Activated B cell treated with CpG ODN at 0.5 μM for 24 hours (primary cell): ENCODE data around the gene OTUB1. TPM values are rescaled to one million over a fixed set of nuclear protein-coding genes. Genes with fewer than 3 reads are reported as not detected.

Experiments
- ATAC-seq: fragments of 200-7000 bp; cut with Tn5 transposase; one replicate; pipeline ENCODE4 v1.10.0; 2021; ENCODE audit warnings: low read depth, mild to moderate bottlenecking, moderate library complexity
- CTCF ChIA-PET: fragments of 350-600 bp; sonication (Branson Sonifier 250); formaldehyde crosslinking; loops from one replicate; lab custom pipeline; 2021; ENCODE audit warnings: antibody characterized with exemption; lab: Charles Lee
- POLR2A ChIA-PET: fragments of 350-600 bp; sonication (Branson Sonifier 250); formaldehyde crosslinking; loops from one replicate; lab custom pipeline; 2021; ENCODE audit warnings: antibody characterized with exemption; lab: Charles Lee
- DNase-seq: peaks from one replicate; pipeline ENCODE4 v3.0.0; 2022
- H3K27ac Mint-ChIP-seq: one replicate; pipeline ENCODE4 v1.8.0; 2020; ENCODE audit warnings: mixed read lengths
- H3K27me3 Mint-ChIP-seq: one replicate; pipeline ENCODE4 v1.8.0; 2021; ENCODE audit warnings: mixed read lengths
- H3K36me3 Mint-ChIP-seq: one replicate; pipeline ENCODE4 v1.8.0; 2021; ENCODE audit warnings: low read depth, mixed read lengths
- H3K4me1 Mint-ChIP-seq: one replicate; pipeline ENCODE4 v1.8.0; 2021; ENCODE audit warnings: mixed read lengths
- H3K4me3 Mint-ChIP-seq: one replicate; pipeline ENCODE4 v1.8.0; 2020; ENCODE audit warnings: mild to moderate bottlenecking, mixed read lengths
- H3K9me3 Mint-ChIP-seq: one replicate; pipeline ENCODE4 v1.8.0; 2020; ENCODE audit warnings: mixed read lengths
- intact Hi-C: fragments of 100-400 bp; cut with micrococcal nuclease; formaldehyde crosslinking; loops from one replicate; pipeline ENCODE4 v1.15.1; 2024
- total RNA-seq: library from RNA; stranded (reverse); gene quantifications from 2 replicates; pipeline ENCODE4 v1.2.3, GENCODE V29; 2022
- TF ChIP-seq, protein P1 (sequence below): fragments of 200-600 bp; IDR thresholded peaks from one replicate; pipeline ENCODE4 v1.8.0; 2022; ENCODE audit warnings: antibody characterized with exemption, mild to moderate bottlenecking

Gene OTUB1
- total RNA-seq, 1 donor from 2014 or later: 87.4 TPM

GRCh38 chr11:64010783-64011182 lies 24.5 kb downstream of the OTUB1 start:
- CTCF ChIA-PET: no interaction called here
- POLR2A ChIA-PET: no interaction called here
- H3K27me3 Mint-ChIP-seq: peaks cover 30% of the 10 kb centered on the region
- intact Hi-C loops: no loop called here
- ATAC-seq (no peak), DNase-seq (no peak)
- H3K27ac Mint-ChIP-seq: no peak overlapping the region
- no peaks in the 10 kb centered on the region for H3K36me3 Mint-ChIP-seq
- TF ChIP-seq, protein P1, sequence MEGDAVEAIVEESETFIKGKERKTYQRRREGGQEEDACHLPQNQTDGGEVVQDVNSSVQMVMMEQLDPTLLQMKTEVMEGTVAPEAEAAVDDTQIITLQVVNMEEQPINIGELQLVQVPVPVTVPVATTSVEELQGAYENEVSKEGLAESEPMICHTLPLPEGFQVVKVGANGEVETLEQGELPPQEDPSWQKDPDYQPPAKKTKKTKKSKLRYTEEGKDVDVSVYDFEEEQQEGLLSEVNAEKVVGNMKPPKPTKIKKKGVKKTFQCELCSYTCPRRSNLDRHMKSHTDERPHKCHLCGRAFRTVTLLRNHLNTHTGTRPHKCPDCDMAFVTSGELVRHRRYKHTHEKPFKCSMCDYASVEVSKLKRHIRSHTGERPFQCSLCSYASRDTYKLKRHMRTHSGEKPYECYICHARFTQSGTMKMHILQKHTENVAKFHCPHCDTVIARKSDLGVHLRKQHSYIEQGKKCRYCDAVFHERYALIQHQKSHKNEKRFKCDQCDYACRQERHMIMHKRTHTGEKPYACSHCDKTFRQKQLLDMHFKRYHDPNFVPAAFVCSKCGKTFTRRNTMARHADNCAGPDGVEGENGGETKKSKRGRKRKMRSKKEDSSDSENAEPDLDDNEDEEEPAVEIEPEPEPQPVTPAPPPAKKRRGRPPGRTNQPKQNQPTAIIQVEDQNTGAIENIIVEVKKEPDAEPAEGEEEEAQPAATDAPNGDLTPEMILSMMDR: no peak
- H3K4me1 Mint-ChIP-seq: peaks cover 10% of the 10 kb centered on the region
- H3K4me3 Mint-ChIP-seq: no peak overlapping the region
- H3K9me3 Mint-ChIP-seq: peaks cover 3% of the 10 kb centered on the region

DNA sequence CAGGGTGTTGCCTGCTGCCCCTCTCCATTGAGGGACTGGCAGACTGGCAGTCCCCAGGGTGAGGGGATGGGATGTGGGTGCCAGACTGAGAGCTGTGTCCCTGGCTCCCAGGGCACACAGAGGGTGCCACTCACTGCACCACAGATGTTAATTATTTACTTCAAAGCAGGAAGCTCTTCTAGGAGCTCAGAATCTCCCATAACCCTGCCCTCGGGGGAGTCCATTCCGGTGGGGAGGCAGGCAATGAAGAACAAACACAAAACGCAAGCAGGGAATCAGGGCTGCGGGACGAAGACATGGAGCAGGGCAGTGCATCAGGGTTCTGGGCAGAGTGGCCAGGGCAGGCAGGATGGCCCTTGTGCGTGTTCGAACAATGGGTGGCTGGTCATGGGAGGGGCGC lies 25.1 kb downstream of the OTUB1 start:
- Mint-ChIP-seq H3K27me3 (peaks cover 25% of the 10 kb centered on the region), H3K36me3 (no peaks in the 10 kb centered on the region), H3K4me3 (no peak overlapping the region), H3K9me3 (peaks cover 3% of the 10 kb centered on the region), H3K4me1 (peaks cover 10% of the 10 kb centered on the region), H3K27ac (no peak overlapping the region)
- TF ChIP-seq, protein P1: no peak
- intact Hi-C loops: no loop called here
- POLR2A ChIA-PET: no interaction called here
- no peak for DNase-seq
- CTCF ChIA-PET: no interaction called here
- ATAC-seq: no peak

- H3K4me3 Mint-ChIP-seq: no peak overlapping the region
- intact Hi-C loops: no loop called here
Observed at GRCh38 chr11:64013141-64013896, 27.1 kb downstream of the OTUB1 start.

GRCh38 chr11:64014356-64014755 lies 28.1 kb downstream of the OTUB1 start:
- intact Hi-C loops: no loop called here
- ChIA-PET CTCF (no interaction called here), POLR2A (no interaction called here)
- TF ChIP-seq, protein P1: no peak
- ATAC-seq (no peak), DNase-seq (no peak)
- Mint-ChIP-seq H3K9me3 (peaks cover 3% of the 10 kb centered on the region), H3K27me3 (peaks cover 3% of the 10 kb centered on the region), H3K4me1 (no peaks in the 10 kb centered on the region), H3K36me3 (no peaks in the 10 kb centered on the region), H3K27ac (no peak overlapping the region), H3K4me3 (no peak overlapping the region)

More at GRCh38 chr11:64013141-64013896, 27.1 kb downstream of the OTUB1 start:
- Mint-ChIP-seq H3K9me3 (peaks cover 3% of the 10 kb centered on the region), H3K27me3 (peaks cover 9% of the 10 kb centered on the region), H3K27ac (no peak overlapping the region), H3K36me3 (no peaks in the 10 kb centered on the region), H3K4me1 (no peaks in the 10 kb centered on the region)
- POLR2A ChIA-PET: no interaction called here
- DNase-seq (no peak), ATAC-seq (no peak)
- TF ChIP-seq, protein P1: no peak
- CTCF ChIA-PET: no interaction called here

- DNase-seq (no peak), ATAC-seq (no peak)
- CTCF ChIA-PET: no interaction called here
- TF ChIP-seq, protein P1: no peak
- no peaks in the 10 kb centered on the region for H3K36me3 Mint-ChIP-seq
- POLR2A ChIA-PET: no interaction called here
- no peak overlapping the region for H3K27ac Mint-ChIP-seq
- peaks cover 3% of the 10 kb centered on the region for H3K9me3 Mint-ChIP-seq
- H3K27me3 Mint-ChIP-seq: peaks cover 3% of the 10 kb centered on the region
- intact Hi-C loops: no loop called here
- H3K4me3 Mint-ChIP-seq: no peak overlapping the region
- H3K4me1 Mint-ChIP-seq: no peaks in the 10 kb centered on the region
Observed at GRCh38 chr11:64015510-64015909, 29.3 kb downstream of the OTUB1 start.
